GM12878 (cell line): ENCODE data around the gene EPB41L4A. TPM values are rescaled to one million over a fixed set of nuclear protein-coding genes. Genes with fewer than 3 reads are reported as not detected.

Source experiments
- ATAC-seq: fragments of 200-7000 bp; cut with Tn5 transposase; 3 replicates; pipeline ENCODE4 v1.9.1; 2020; ENCODE audit warnings: mild to moderate bottlenecking, moderate library complexity
- BruUV-seq: library from RNA; stranded (reverse); fragments of 400-500 nt; replicated peaks from 2 replicates; lab custom pipeline; 2021; lab: Mats Ljungman, UMichigan
- CTCF ChIA-PET: fragments of 300-600 bp; sonication (Branson Sonifier 250); formaldehyde crosslinking; extraction: SDS; loops from one replicate; lab custom pipeline; 2021; ENCODE audit warnings: inconsistent platforms; lab: Yijun Ruan, JAX
- POLR2A ChIA-PET: fragments of 350-600 bp; formaldehyde crosslinking; extraction: SDS; loops from one replicate; lab custom pipeline; 2021; ENCODE audit warnings: inconsistent platforms; lab: Charles Lee
- RAD21 ChIA-PET: fragments of 300-600 bp; sonication (Branson Sonifier 250); formaldehyde crosslinking; loops from one replicate; lab custom pipeline; 2023; ENCODE audit warnings: antibody characterized with exemption; ENCODE audit not compliant: unreplicated experiment; lab: Charles Lee
- SMC1A ChIA-PET: fragments of 300-600 bp; sonication (Branson Sonifier 250); formaldehyde crosslinking; loops from one replicate; lab custom pipeline; 2023; ENCODE audit not compliant: unreplicated experiment, uncharacterized antibody; lab: Charles Lee
- DNase-seq: peaks from one replicate; pipeline ENCODE4 v3.0.0-alpha.2; 2011; ENCODE audit warnings: low read depth, low spot score
- FAIRE-seq: peaks from 3 replicates; lab custom pipeline; 2011; peaks lifted over from hg19 to GRCh38; lab: Jason Lieb, UNC
- H2AFZ ChIP-seq: 2 replicates; pipeline ENCODE4 v1.6.0; 2011; ENCODE audit warnings: low read depth, low read length, control low read depth; ENCODE audit not compliant: control insufficient read depth
- H3K27ac ChIP-seq: 2 replicates; pipeline ENCODE4 v1.5.1; 2011; ENCODE audit warnings: control low read depth; ENCODE audit not compliant: control insufficient read depth, insufficient read depth
- H3K27me3 ChIP-seq, 2 experiments: replicated peaks in 1 of 2; 2 replicates each; pipeline versions ENCODE4 v1.6.0 to v1.6.1; 2011; ENCODE audit warnings: low read length in 1 of 2; ENCODE audit not compliant: control insufficient read depth in 2 of 2, insufficient read depth in 2 of 2
- H3K36me3 ChIP-seq, 2 experiments: 2 replicates each; pipeline ENCODE4 v1.5.1; 2011; ENCODE audit warnings: low read length in 1 of 2; ENCODE audit not compliant: control insufficient read depth in 2 of 2, insufficient read depth in 2 of 2
- H3K4me1 ChIP-seq: 2 replicates; pipeline ENCODE4 v1.6.1; 2011; ENCODE audit warnings: mild to moderate bottlenecking, low read length, moderate library complexity, mixed read lengths; ENCODE audit not compliant: control insufficient read depth, insufficient read depth
- H3K4me2 ChIP-seq: 2 replicates; pipeline ENCODE4 v1.6.0; 2011; ENCODE audit warnings: control low read depth; ENCODE audit not compliant: control insufficient read depth, insufficient read depth
- H3K4me3 ChIP-seq: fragments of 200-600 bp; sonication (generic); 2 replicates; pipeline ENCODE4 v1.5.1; 2016
- H3K79me2 ChIP-seq: 2 replicates; pipeline ENCODE4 v1.6.0; 2011; ENCODE audit warnings: low read length; ENCODE audit not compliant: control insufficient read depth, insufficient read depth
- H3K9ac ChIP-seq: 2 replicates; pipeline ENCODE4 v1.8.0; 2011; ENCODE audit warnings: low read length, control low read depth, mixed read lengths; ENCODE audit not compliant: control insufficient read depth, insufficient read depth
- H3K9me3 ChIP-seq: replicated peaks from 3 replicates; pipeline ENCODE4 v1.5.1; 2011; ENCODE audit warnings: mild to moderate bottlenecking, low read length; ENCODE audit not compliant: control insufficient read depth, insufficient read depth
- H4K20me1 ChIP-seq: 2 replicates; pipeline ENCODE4 v1.6.0; 2011; ENCODE audit not compliant: control insufficient read depth, insufficient read depth
- BHLHE40 ChIP-seq, 2 experiments: fragments of 450-650 bp in 1 of 2; IDR thresholded peaks; 2 replicates each; pipeline ENCODE4 v1.6.1; 2011 to 2017; ENCODE audit warnings: low read depth in 2 of 2, borderline replicate concordance in 1 of 2, improper control_type of control experiment in 1 of 2, low read length in 1 of 2, mild to moderate bottlenecking in 1 of 2
- GABPA ChIP-seq: IDR thresholded peaks from 2 replicates; pipeline ENCODE4 v1.6.1; 2014; ENCODE audit warnings: antibody characterized with exemption, low read depth, mild to moderate bottlenecking, inconsistent platforms
- MEF2A ChIP-seq: IDR thresholded peaks from 2 replicates; pipeline ENCODE4 v1.6.1; 2011; ENCODE audit warnings: low read depth, mild to moderate bottlenecking, low read length, moderate library complexity; ENCODE audit not compliant: insufficient read depth
- MTA3 ChIP-seq: IDR thresholded peaks from 2 replicates; pipeline ENCODE4 v1.6.1; 2012; ENCODE audit warnings: low read length, inconsistent platforms, borderline replicate concordance
- MYB ChIP-seq: fragments of 150-350 bp; IDR thresholded peaks from 2 replicates; pipeline ENCODE4 v1.6.1; 2014; ENCODE audit warnings: mild to moderate bottlenecking, low read depth, low read length, borderline replicate concordance
- RELB ChIP-seq: fragments of 450-650 bp; IDR thresholded peaks from 2 replicates; pipeline ENCODE4 v1.6.1; 2017; ENCODE audit warnings: low read depth, mild to moderate bottlenecking, moderate library complexity
- SPI1 ChIP-seq: IDR thresholded peaks from 2 replicates; pipeline ENCODE4 v1.6.1; 2011; ENCODE audit warnings: low read depth, mild to moderate bottlenecking, low read length, moderate library complexity, borderline replicate concordance; ENCODE audit not compliant: insufficient read depth
- STAT1 ChIP-seq: fragments of 450-650 bp; conservative IDR thresholded peaks from 2 replicates; pipeline ENCODE4 v1.6.1; 2014; ENCODE audit warnings: antibody characterized with exemption, mild to moderate bottlenecking
- STAT3 ChIP-seq: IDR thresholded peaks from 2 replicates; pipeline ENCODE4 v1.6.1; 2011; ENCODE audit warnings: low read depth, low read length, improper control_type of control experiment
- SUPT20H ChIP-seq: IDR thresholded peaks from 2 replicates; pipeline ENCODE4 v1.6.1; 2011; ENCODE audit warnings: low read depth, mild to moderate bottlenecking, low read length, moderate library complexity, borderline replicate concordance; ENCODE audit not compliant: control insufficient read depth
- WGBS: methylation state at CpG from one replicate; pipeline ENCODE4 v1.1.6; 2016; ENCODE audit warnings: low lambda C conversion rate; ENCODE audit not compliant: insufficient replicate concordance, insufficient coverage; ENCODE audit errors: missing lambda C conversion rate; 5-methylcytosine and 5-hydroxymethylcytosine counted together
- in situ Hi-C: fragments of 300-500 bp; cut with MboI; formaldehyde crosslinking; loops from 9 replicates; pipeline ENCODE4 v1.14.3; 2018; ENCODE audit warnings: mixed read lengths
- intact Hi-C: fragments of 100-400 bp; cut with micrococcal nuclease; formaldehyde crosslinking; loops from one replicate; pipeline ENCODE4 v1.14.2; 2022; ENCODE audit not compliant: unreplicated experiment
- polyA plus RNA-seq, 11 experiments: library from polyadenylated mRNA; depleted of rRNA in 4 of 11; unstranded in 6 of 11; stranded (reverse) in 5 of 11; fragments of >200 nt; fragmentation: Nextera tagmentation in 4 of 11; fragmentation: Illumina TruSeq in 1 of 11; extraction: Ambion mirVana in 4 of 11; extraction: Trizol in 1 of 11; gene quantifications; 1 replicate in 1 of 11; 2 replicates in 10 of 11; pipeline versions ENCODE4 v1.2.1 to v1.2.3, GENCODE V29; 2011 to 2016; ENCODE audit warnings: inconsistent platforms in 2 of 11, missing spikeins in 2 of 11, low read depth in 1 of 11
- total RNA-seq, 4 experiments: library from RNA; depleted of rRNA in 3 of 4; stranded (reverse); fragments of >200 nt in 3 of 4; fragmentation: Illumina TruSeq in 1 of 4; extraction: Trizol in 1 of 4; gene quantifications; 2 replicates each; pipeline versions ENCODE4 v1.2.1 to v1.2.3, GENCODE V29; 2013 to 2021
- TF ChIP-seq, protein P1 (sequence below): IDR thresholded peaks from 2 replicates; pipeline ENCODE4 v1.6.1; 2012; ENCODE audit warnings: low read depth, low read length, improper control_type of control experiment
- TF ChIP-seq, protein P2 (sequence below): IDR thresholded peaks from 2 replicates; pipeline ENCODE4 v1.6.1; 2012; ENCODE audit warnings: low read length, inconsistent platforms

Gene EPB41L4A
- total and polyA plus RNA-seq, 10 of the 15 experiments (the other 5 are each of a cell fraction or from before 2014, with no cell fraction given): 0.10 to 0.67 (median 0.30) TPM

GRCh38 chr5:112413611-112414010 is 5.5 kb downstream of the EPB41L4A start:
- intact Hi-C loops (no loop called here), in situ Hi-C loops (no loop called here)
- ChIA-PET CTCF (no interaction called here), POLR2A (no interaction called here), RAD21 (no interaction called here)
- no peak for DNase-seq
- Histone ChIP-seq H3K9ac (no peak overlapping the region), H3K4me1 (no peaks in the 10 kb centered on the region), H3K36me3 (no peaks in the 10 kb centered on the region), H3K4me3 (no peak overlapping the region)
- no TSS peak for BruUV-seq
- 26% methylated on average over 3 of the region's 3 CpGs for WGBS
- no peak for TF ChIP-seq MTA3
- no peak for TF ChIP-seq STAT3
- TF ChIP-seq, all 136 proteins: peak for 0
- Histone ChIP-seq H4K20me1 (no peaks in the 10 kb centered on the region), H3K27me3 (peaks cover 2 to 3% of the 10 kb centered on the region in 2 experiments; a peak in 3 of 4 replicates), H2AFZ (no peak overlapping the region), H3K79me2 (no peaks in the 10 kb centered on the region), H3K9me3 (no peaks in the 10 kb centered on the region), H3K27ac (no peak overlapping the region), H3K4me2 (no peak overlapping the region)
- ATAC-seq: no peak
- FAIRE-seq: no peak
- SMC1A ChIA-PET: interaction anchor here (1.1 kb wide), 1 partner anchor 17 kb away, joined by 3 read pairs; no protein-coding TSS in a partner anchor

DNA sequence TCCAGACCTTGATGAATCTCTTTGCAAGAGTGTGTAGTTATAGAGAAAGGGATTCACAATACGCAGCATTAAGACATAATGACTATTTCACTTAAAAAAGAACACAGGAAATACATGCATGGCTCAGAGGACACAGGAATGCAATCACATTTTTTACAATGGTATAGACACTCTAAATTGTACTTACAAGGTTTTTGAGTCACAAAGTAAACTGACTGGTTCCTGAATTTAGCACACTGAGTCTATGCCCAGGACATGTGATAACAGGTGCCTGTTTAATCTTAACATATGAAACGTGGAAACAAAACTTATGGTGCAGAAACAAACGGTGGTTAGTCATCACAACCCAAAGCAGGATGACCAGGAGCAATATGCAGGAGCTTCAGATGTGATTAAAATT is 6.7 kb downstream of the EPB41L4A start:
- peaks cover 0 to 2% of the 10 kb centered on the region in 2 experiments; a peak in 1 of 4 replicates for H3K27me3 ChIP-seq
- ChIA-PET CTCF (interaction anchor here (1.0 kb wide), 1 partner anchor 19 kb away, joined by 3 read pairs; no protein-coding TSS in a partner anchor), RAD21 (no interaction called here), POLR2A (no interaction called here), SMC1A (interaction anchor here (1.1 kb wide), 1 partner anchor 16 kb away, joined by 3 read pairs; no protein-coding TSS in a partner anchor)
- no peak for FAIRE-seq
- in situ Hi-C loops: no loop called here
- H3K79me2 ChIP-seq: no peaks in the 10 kb centered on the region
- intact Hi-C loops: no loop called here
- H4K20me1 ChIP-seq: no peaks in the 10 kb centered on the region
- ATAC-seq: no peak
- no TSS peak for BruUV-seq
- no peak overlapping the region for H3K9ac ChIP-seq
- no peak overlapping the region for H2AFZ ChIP-seq
- DNase-seq: no peak
- no peaks in the 10 kb centered on the region for H3K4me1 ChIP-seq
- H3K9me3 ChIP-seq: no peaks in the 10 kb centered on the region
- no peak overlapping the region for H3K4me3 ChIP-seq
- no peak overlapping the region for H3K27ac ChIP-seq
- TF ChIP-seq, protein P1, sequence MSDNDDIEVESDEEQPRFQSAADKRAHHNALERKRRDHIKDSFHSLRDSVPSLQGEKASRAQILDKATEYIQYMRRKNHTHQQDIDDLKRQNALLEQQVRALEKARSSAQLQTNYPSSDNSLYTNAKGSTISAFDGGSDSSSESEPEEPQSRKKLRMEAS: no peak
- TF ChIP-seq BHLHE40 (IDR thresholded peaks at IDR 0.05; ENCODE audit: borderline replicate concordance in 1 of 2, low read depth in 2 of 2, low read length in 1 of 2): no peak
- TF ChIP-seq GABPA: no peak
- TF ChIP-seq RELB: no peak
- no peak for TF ChIP-seq SUPT20H
- no peak for TF ChIP-seq MYB
- TF ChIP-seq, protein P2, sequence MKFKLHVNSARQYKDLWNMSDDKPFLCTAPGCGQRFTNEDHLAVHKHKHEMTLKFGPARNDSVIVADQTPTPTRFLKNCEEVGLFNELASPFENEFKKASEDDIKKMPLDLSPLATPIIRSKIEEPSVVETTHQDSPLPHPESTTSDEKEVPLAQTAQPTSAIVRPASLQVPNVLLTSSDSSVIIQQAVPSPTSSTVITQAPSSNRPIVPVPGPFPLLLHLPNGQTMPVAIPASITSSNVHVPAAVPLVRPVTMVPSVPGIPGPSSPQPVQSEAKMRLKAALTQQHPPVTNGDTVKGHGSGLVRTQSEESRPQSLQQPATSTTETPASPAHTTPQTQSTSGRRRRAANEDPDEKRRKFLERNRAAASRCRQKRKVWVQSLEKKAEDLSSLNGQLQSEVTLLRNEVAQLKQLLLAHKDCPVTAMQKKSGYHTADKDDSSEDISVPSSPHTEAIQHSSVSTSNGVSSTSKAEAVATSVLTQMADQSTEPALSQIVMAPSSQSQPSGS: no peak
- no peak for TF ChIP-seq SPI1
- no peak for TF ChIP-seq MEF2A
- TF ChIP-seq STAT1: no peak
- 29% methylated on average over 3 of the region's 3 CpGs for WGBS
- H3K4me2 ChIP-seq: no peak overlapping the region
- H3K36me3 ChIP-seq: no peaks in the 10 kb centered on the region
